Fibroblast of pulmonary artery (primary cell): ENCODE data around the gene UTP14C.
"Not testable (repeated sequence)": the region's sequence is repeated elsewhere in the genome, so short reads cannot be mapped to it uniquely, and the experiment has no call there.

Experiments used
- DNase-seq: peaks from one replicate; pipeline ENCODE4 v3.0.0-alpha.2; 2010; ENCODE audit warnings: low read depth
- H3K4me3 ChIP-seq: replicated peaks from 2 replicates; pipeline ENCODE4 v1.5.1; 2011; ENCODE audit warnings: low read depth, mild to moderate bottlenecking, control low read depth, low read length, moderate library complexity
- CTCF ChIP-seq: IDR thresholded peaks from 2 replicates; pipeline ENCODE4 v1.5.1; 2011; ENCODE audit warnings: mild to moderate bottlenecking, control low read depth, low read length, inconsistent platforms; ENCODE audit errors: missing control alignments

UTP14C gene

DNA sequence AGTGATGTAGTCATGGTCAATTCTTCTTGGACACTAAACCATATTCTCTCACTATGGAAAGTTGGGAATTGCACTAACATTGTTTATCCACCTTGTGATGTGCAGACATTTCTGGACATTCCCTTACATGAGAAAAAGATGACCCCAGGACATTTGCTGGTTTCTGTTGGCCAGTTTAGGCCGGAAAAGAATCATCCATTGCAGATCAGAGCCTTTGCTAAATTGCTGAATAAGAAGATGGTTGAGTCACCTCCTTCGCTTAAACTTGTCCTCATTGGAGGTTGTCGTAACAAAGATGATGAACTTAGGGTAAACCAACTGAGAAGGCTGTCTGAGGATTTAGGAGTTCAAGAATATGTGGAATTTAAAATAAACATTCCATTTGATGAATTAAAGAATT is at the start of gene UTP14C:
TSS of gene UTP14C (plus strand) at position 211 of the 400 bp plus-strand sequence. CDS start 4,114 bp downstream, outside the sequence.
- no peak for DNase-seq
- no peak for TF ChIP-seq CTCF
- H3K4me3 ChIP-seq, result no peak within 1 kb of the TSS

DNA sequence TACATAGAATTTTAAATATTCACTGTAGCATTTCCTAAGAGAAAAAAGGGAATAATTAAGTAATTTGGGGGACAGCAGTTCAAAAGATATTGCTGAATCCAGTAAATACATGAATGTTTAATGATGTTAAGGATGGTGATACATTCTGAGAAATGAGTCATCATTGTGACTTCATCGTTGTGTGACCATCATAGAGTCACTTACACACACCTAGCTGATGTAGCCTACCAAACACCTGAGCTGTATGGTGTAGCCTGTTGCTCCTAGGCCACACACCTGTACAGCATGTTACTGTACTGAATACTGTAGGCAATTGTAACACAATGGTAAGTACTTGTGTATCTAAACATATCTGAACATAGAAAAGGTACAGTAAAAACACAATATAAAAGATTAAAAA is 48.1 kb upstream of the UTP14C start:
- TF ChIP-seq CTCF, result no peak
- no peak for DNase-seq
- no peak overlapping the region for H3K4me3 ChIP-seq

DNA sequence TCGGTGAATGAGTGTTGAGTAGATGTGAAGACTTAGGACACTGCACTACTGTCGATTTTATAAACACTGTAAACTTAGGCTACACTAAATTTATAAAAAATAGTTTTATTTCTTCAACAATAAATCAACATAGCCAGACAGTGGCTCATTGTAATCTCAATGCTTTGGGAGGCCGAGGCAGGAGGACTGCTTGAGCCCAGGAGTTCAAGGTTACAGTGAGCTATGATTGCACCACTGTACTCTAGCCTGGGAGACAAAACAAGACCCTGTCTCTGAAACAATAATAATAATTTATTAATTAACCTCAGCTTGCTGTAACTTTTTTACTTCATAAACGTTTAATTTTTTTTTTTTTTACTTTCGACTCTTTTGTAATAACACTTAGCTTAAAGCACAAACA is 47.6 kb upstream of the UTP14C start:
- TF ChIP-seq CTCF, result no peak
- no peak overlapping the region for H3K4me3 ChIP-seq
- no peak for DNase-seq

- no peak for TF ChIP-seq CTCF
- no peak overlapping the region for H3K4me3 ChIP-seq
- DNase-seq, result no peak
Observed at GRCh38 chr13:51977625-51978024, 46.9 kb upstream of the UTP14C start.

GRCh38 chr13:51978796-51979556 is 45.5 kb upstream of the UTP14C start:
- DNase-seq, result no peak
- H3K4me3 ChIP-seq, result no peak overlapping the region
- TF ChIP-seq CTCF, result no peak

- H3K4me3 ChIP-seq, result no peak overlapping the region
- no peak for DNase-seq
- TF ChIP-seq CTCF, result no peak
Observed at GRCh38 chr13:51980908-51981307, 43.6 kb upstream of the UTP14C start.

DNA sequence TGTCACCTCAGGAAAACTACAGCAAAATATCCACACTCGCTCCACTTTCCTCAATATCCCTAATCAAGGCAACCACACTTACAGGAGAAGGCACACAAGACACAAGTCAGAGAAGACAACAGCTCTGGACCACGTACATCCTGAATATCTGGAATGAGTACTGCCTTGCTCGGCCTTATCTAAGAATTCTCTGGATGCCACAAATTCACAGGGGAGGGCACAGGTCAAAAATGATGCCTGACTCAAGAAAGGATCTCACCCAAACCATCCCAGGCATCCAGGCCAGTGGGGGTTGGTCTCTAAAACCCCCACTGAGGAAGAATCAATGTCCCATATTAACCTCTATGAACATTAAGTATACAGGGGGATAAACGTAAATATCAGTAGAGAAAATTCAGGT is 43.1 kb upstream of the UTP14C start:
- no peak overlapping the region for H3K4me3 ChIP-seq
- DNase-seq, result peak; percentile 32
- TF ChIP-seq CTCF, result no peak

- H3K4me3 ChIP-seq, DNase-seq: not testable (repeated sequence)
Observed at GRCh38 chr13:51983292-51983691, 41.2 kb upstream of the UTP14C start.

DNA sequence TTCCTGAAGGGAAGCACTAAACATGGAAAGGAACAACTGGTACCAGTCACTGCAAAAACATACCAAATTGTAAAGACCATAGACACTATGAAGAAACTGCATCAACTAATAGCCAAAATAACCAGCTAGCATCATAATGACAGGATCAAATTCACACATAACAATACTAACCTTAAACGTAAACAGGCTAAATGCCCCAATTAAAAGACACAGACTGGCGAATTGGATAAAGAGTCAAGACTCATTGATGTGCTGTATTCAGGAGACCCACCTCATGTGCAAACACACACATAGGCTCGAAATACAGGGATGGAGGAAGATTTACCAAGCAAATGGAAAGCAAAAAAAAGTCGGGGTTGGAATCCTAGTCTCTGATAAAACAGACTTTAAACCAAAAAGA is 39.6 kb upstream of the UTP14C start:
- not testable (repeated sequence) for H3K4me3 ChIP-seq, DNase-seq
